Inflammatory macrophage (primary cell): Measurements from ENCODE around the gene CPLX1.
"Not testable (repeated sequence)": the region's sequence is repeated elsewhere in the genome, so short reads cannot be mapped to it uniquely, and the experiment has no call there.

Experiments used
- DNase-seq, 2 donors: peaks; one replicate each; pipeline ENCODE4 v3.0.0-alpha.2; 2020 to 2022

CPLX1 gene

GRCh38 chr4:819401-820229 is 6.3 kb downstream of the CPLX1 start:
- no peak for DNase-seq

GRCh38 chr4:818106-818921 is 7.6 kb downstream of the CPLX1 start:
- no peak for DNase-seq

- no peak for DNase-seq
These were observed 10.3 kb downstream of the CPLX1 start for GRCh38 chr4:815464-816146.

- no peak for DNase-seq
These were observed 11.5 kb downstream of the CPLX1 start for GRCh38 chr4:814312-814850.

- no peak for DNase-seq
These were observed 12.0 kb downstream of the CPLX1 start for GRCh38 chr4:813900-814299.

- DNase-seq = no peak
These were observed 16.9 kb downstream of the CPLX1 start for GRCh38 chr4:808860-809570.

- no peak for DNase-seq
These were observed 18.1 kb downstream of the CPLX1 start for GRCh38 chr4:807792-808191.

GRCh38 chr4:806979-807378 is 18.9 kb downstream of the CPLX1 start:
- DNase-seq = not testable (repeated sequence)

GRCh38 chr4:804804-805203 is 21.1 kb downstream of the CPLX1 start:
- DNase-seq = no peak

- no peak for DNase-seq
These were observed 22.0 kb downstream of the CPLX1 start for GRCh38 chr4:803884-804283.

- no peak for DNase-seq
These were observed 24.3 kb downstream of the CPLX1 start for GRCh38 chr4:801436-802124.

GRCh38 chr4:797066-797465 is 28.9 kb downstream of the CPLX1 start:
- no peak for DNase-seq

GRCh38 chr4:796206-796605 is 29.7 kb downstream of the CPLX1 start:
- DNase-seq = no peak

- DNase-seq = no peak
These were observed 30.2 kb downstream of the CPLX1 start for GRCh38 chr4:795726-796119.

- DNase-seq = no peak
These were observed 30.8 kb downstream of the CPLX1 start for GRCh38 chr4:794900-795725.

GRCh38 chr4:793941-794621 is 31.8 kb downstream of the CPLX1 start:
- DNase-seq = no peak

- no peak for DNase-seq
These were observed 32.7 kb downstream of the CPLX1 start for GRCh38 chr4:793093-793861.

- DNase-seq = no peak
These were observed 33.3 kb downstream of the CPLX1 start for GRCh38 chr4:792626-793092.
